ENCODE measurements around the gene FOXP1.

The FOXP1 gene

DNA sequence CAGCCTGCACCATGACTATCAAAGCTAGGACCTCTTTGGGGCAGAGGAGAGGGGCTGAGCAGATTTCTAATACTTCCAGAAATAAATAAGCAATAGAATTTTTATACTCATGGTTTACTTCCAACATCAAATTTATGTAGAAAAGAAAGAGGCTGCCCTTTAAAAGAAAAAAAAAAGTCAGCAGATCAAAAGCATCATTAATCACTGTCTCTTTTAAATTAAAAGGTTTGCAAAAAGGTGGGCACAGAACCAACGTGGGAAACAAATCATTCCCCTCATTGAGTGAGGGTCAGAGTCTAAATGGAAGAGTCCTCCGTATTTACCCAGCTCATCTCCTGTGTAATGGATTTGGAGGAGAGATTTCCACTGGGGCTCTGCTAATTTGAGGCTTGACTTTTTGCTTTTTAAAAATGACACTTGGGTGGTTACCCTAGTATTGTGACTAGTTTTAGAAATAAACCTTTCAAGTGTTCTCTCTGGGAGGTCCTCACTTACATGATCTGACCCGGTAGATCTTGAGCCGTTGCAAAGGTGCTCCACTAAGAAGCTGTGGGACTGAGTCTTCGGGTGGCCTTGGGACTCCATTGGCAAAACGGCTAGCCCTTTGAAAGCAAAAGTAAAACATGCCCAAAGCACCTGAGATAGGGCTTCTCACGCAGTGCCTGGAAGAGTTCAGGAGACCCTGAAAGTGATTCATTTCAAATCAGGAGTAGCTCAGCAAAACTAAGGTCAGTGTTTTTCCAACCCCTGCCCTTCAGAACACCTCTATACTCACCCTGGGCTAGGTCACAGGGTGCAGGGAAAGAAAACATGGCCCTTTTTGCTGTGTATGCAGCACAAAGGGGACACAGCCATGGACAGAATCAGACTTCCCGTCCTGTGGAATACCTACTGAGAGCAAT, 320.9 kb downstream of the FOXP1 start:
- DNase-seq (ENCODE audit: low read depth), result no peak
- Histone ChIP-seq H3K4me3 (ENCODE audit: low read length) (no peak overlapping the region), H3K4me1 (ENCODE audit: control insufficient read depth, insufficient read depth, low read length) (no peaks in the 10 kb centered on the region), H3K9me3 (ENCODE audit: control insufficient read depth, low read length) (no peaks in the 10 kb centered on the region), H3K27me3 (replicated peaks; ENCODE audit: control insufficient read depth, insufficient read depth, low read length) (no peaks in the 10 kb centered on the region), H3K36me3 (ENCODE audit: control insufficient read depth, insufficient read depth, low read length, severe bottlenecking) (no peaks in the 10 kb centered on the region), H3K9ac (ENCODE audit: low read length) (no peak overlapping the region)

DNA sequence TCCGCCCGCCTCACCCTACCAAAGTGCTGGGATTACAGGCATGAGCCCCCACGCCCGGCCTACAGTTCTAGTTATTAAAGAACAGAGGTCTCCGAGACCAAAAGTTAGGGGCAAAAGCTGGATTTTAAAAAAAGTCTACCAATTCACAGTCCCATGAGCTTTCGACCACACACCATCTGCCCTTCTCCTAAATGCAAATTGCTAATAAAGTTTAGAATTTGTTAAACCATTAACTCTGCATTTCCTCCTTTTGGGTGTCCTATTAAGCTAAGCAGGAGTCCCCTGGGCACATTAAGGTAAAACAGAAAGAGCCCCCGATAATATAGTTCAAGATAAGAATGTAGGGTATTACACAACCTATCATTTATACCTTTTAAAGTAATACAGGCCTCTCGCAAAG, 322.7 kb downstream of the FOXP1 start:
- no peaks in the 10 kb centered on the region for H3K27me3 ChIP-seq (replicated peaks; ENCODE audit: control insufficient read depth, insufficient read depth, low read length)
- no peak overlapping the region for H3K9ac ChIP-seq (ENCODE audit: low read length)
- no peak for DNase-seq (ENCODE audit: low read depth)
- no peaks in the 10 kb centered on the region for H3K9me3 ChIP-seq (ENCODE audit: control insufficient read depth, low read length)
- no peaks in the 10 kb centered on the region for H3K4me1 ChIP-seq (ENCODE audit: control insufficient read depth, insufficient read depth, low read length)
- H3K36me3 ChIP-seq (ENCODE audit: control insufficient read depth, insufficient read depth, low read length, severe bottlenecking), result no peaks in the 10 kb centered on the region
- no peak overlapping the region for H3K4me3 ChIP-seq (ENCODE audit: low read length)

DNA sequence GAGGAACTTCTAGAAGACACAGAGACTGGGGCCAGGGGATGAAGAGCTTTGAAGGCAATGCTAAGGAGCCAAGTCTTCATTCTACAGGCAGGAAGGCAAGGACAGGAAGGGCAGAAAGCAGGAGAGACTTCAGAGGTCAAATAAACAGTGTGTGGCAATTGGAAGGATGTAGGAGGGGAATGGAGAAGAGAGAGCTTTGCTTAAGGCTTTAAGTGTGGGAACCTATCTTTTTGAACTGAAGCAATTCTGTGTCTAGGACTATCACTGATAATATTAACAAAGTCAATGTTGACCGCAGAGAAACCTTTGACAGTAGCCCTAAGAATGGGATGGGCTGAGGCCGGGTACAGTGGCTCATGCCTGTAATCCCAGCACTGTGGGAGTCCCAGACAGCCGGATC, 325.0 kb downstream of the FOXP1 start:
- DNase-seq (ENCODE audit: low read depth), result peak; percentile 33
- H3K27me3 ChIP-seq (replicated peaks; ENCODE audit: control insufficient read depth, insufficient read depth, low read length), result no peaks in the 10 kb centered on the region
- no peaks in the 10 kb centered on the region for H3K9me3 ChIP-seq (ENCODE audit: control insufficient read depth, low read length)
- H3K36me3 ChIP-seq (ENCODE audit: control insufficient read depth, insufficient read depth, low read length, severe bottlenecking), result no peaks in the 10 kb centered on the region
- peaks cover 14% of the 10 kb centered on the region for H3K4me1 ChIP-seq (ENCODE audit: control insufficient read depth, insufficient read depth, low read length)
- H3K9ac ChIP-seq (ENCODE audit: low read length), result no peak overlapping the region
- no peak overlapping the region for H3K4me3 ChIP-seq (ENCODE audit: low read length)

DNA sequence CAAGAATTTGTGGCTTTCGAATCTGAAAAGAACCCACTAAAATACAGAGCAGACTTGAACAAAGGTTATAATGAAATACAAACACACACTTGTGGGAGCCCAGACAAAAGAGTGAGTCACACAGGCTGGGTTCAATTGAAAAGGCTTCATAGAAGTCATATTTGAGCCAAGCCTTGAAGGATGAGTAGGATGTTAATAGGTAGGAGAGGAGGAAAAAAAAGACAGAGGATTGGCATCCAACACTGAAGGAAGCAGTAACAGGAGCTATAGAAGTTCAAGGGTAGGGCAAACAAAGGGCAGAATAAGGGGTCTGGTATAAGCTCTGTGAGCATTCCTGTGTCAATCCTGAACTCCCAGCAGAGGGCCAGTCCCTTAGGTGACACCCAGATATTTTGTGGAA, 325.4 kb downstream of the FOXP1 start:
- H3K27me3 ChIP-seq (replicated peaks; ENCODE audit: control insufficient read depth, insufficient read depth, low read length), result no peaks in the 10 kb centered on the region
- no peak overlapping the region for H3K4me3 ChIP-seq (ENCODE audit: low read length)
- peak; percentile 76 for DNase-seq (ENCODE audit: low read depth)
- H3K4me1 ChIP-seq (ENCODE audit: control insufficient read depth, insufficient read depth, low read length), result peaks cover 14% of the 10 kb centered on the region
- H3K36me3 ChIP-seq (ENCODE audit: control insufficient read depth, insufficient read depth, low read length, severe bottlenecking), result no peaks in the 10 kb centered on the region
- H3K9ac ChIP-seq (ENCODE audit: low read length), result no peak overlapping the region
- no peaks in the 10 kb centered on the region for H3K9me3 ChIP-seq (ENCODE audit: control insufficient read depth, low read length)

DNA sequence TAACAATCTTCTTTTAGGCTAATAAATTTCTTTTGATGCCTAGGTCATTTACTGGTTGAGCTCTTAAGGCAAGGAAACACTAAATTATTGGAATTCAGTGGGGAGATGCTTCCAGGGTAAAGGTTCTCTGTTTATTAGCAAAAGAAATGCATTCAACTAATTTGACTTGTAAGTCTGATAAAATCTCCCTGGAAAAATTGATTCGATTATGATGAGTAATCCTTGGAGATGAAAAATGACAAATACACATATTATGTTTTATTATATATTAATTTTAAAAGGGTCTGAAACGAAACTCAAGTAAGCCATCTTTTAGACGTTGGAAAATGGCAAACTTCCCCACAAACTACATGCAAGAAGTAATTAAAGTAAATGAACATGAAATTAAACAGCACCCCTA, 328.0 kb downstream of the FOXP1 start:
- no peak overlapping the region for H3K9ac ChIP-seq (ENCODE audit: low read length)
- no peak overlapping the region for H3K4me3 ChIP-seq (ENCODE audit: low read length)
- no peaks in the 10 kb centered on the region for H3K27me3 ChIP-seq (replicated peaks; ENCODE audit: control insufficient read depth, insufficient read depth, low read length)
- H3K36me3 ChIP-seq (ENCODE audit: control insufficient read depth, insufficient read depth, low read length, severe bottlenecking), result no peaks in the 10 kb centered on the region
- H3K9me3 ChIP-seq (ENCODE audit: control insufficient read depth, low read length), result no peaks in the 10 kb centered on the region
- no peak for DNase-seq (ENCODE audit: low read depth)
- peaks cover 14% of the 10 kb centered on the region for H3K4me1 ChIP-seq (ENCODE audit: control insufficient read depth, insufficient read depth, low read length)

DNA sequence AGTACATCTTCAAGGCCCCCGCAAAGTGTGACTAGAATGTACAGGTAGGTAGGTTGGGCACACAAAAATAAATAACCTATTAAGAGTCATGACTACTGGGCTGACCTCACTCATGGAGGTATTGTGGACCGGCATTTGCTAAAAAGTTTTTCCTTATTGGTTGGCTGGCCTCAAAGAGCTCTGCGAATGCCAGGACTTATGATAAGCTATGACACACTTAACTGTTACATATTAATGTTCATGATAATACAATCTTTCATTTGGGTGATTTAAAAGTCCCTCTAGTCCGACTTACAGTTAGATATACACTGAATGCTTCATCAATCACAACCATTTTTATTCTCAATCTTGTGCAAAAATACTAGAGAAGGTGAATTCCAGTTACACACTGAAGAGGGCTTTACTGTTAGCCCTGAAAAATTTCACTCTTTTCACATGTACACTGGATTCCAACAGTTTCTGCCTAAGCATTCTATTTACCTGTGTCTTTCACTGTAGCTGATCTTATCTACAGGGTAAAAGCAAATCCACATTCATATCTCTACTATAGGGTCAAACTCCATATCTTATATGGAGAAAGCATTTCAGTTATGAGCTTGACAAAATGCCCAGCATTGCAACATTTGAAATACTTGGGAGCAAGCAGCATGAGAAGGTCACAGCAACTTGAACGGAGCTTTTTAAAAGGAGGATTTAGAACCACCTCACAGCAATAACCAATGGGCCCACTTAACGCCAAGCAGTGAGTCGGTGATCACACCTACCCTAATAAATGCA, 329.1 kb downstream of the FOXP1 start:
- H3K9me3 ChIP-seq (ENCODE audit: control insufficient read depth, low read length), result no peaks in the 10 kb centered on the region
- H3K9ac ChIP-seq (ENCODE audit: low read length), result peak overlapping the region; percentile 40
- DNase-seq (ENCODE audit: low read depth), result peak; percentile 81
- peaks cover 14% of the 10 kb centered on the region for H3K4me1 ChIP-seq (ENCODE audit: control insufficient read depth, insufficient read depth, low read length)
- H3K4me3 ChIP-seq (ENCODE audit: low read length), result peak overlapping the region; percentile 55
- H3K36me3 ChIP-seq (ENCODE audit: control insufficient read depth, insufficient read depth, low read length, severe bottlenecking), result no peaks in the 10 kb centered on the region
- no peaks in the 10 kb centered on the region for H3K27me3 ChIP-seq (replicated peaks; ENCODE audit: control insufficient read depth, insufficient read depth, low read length)

DNA sequence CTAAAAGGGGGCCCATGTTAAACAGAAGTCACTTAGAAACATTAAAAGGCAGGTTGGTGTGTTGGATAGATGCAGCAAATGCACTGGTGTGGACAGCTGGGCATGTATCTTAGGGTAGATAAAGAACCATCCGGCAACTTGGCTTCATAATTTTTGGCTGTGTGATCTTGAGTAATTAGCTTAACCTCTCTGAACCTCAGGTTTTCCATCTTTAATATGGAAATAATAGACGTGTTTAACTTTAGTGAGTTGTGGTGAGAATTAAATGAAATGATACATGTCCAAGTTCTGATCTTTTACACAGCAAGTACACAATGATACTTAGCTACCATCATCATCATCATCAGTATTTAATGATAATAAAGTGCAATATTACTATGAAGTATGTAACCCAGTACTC, 330.4 kb downstream of the FOXP1 start:
- H3K4me1 ChIP-seq (ENCODE audit: control insufficient read depth, insufficient read depth, low read length), result peaks cover 14% of the 10 kb centered on the region
- no peak overlapping the region for H3K4me3 ChIP-seq (ENCODE audit: low read length)
- no peaks in the 10 kb centered on the region for H3K27me3 ChIP-seq (replicated peaks; ENCODE audit: control insufficient read depth, insufficient read depth, low read length)
- H3K36me3 ChIP-seq (ENCODE audit: control insufficient read depth, insufficient read depth, low read length, severe bottlenecking), result no peaks in the 10 kb centered on the region
- no peak for DNase-seq (ENCODE audit: low read depth)
- H3K9ac ChIP-seq (ENCODE audit: low read length), result no peak overlapping the region
- no peaks in the 10 kb centered on the region for H3K9me3 ChIP-seq (ENCODE audit: control insufficient read depth, low read length)

DNA sequence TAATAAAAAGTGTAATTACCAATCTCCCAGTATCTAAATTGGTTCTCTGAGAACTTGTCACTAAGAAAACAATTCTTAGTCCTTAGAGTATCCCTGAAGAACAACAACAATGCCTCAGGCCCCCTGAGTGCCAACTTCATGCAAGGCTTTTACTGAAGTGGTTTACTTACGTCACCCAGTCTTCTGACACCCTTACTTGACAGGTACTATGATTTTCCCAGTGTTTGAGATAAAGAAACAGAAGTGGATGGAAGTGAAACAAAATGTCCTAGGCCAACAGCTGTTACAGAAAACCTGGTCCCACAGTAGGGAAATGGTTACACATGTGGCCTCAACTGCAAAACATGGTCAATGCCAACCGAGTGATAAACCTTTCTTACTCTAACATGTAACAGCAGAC, 331.1 kb downstream of the FOXP1 start:
- H3K4me1 ChIP-seq (ENCODE audit: control insufficient read depth, insufficient read depth, low read length), result peaks cover 14% of the 10 kb centered on the region
- no peaks in the 10 kb centered on the region for H3K9me3 ChIP-seq (ENCODE audit: control insufficient read depth, low read length)
- no peak overlapping the region for H3K4me3 ChIP-seq (ENCODE audit: low read length)
- no peaks in the 10 kb centered on the region for H3K27me3 ChIP-seq (replicated peaks; ENCODE audit: control insufficient read depth, insufficient read depth, low read length)
- DNase-seq (ENCODE audit: low read depth), result no peak
- H3K9ac ChIP-seq (ENCODE audit: low read length), result no peak overlapping the region
- no peaks in the 10 kb centered on the region for H3K36me3 ChIP-seq (ENCODE audit: control insufficient read depth, insufficient read depth, low read length, severe bottlenecking)

DNA sequence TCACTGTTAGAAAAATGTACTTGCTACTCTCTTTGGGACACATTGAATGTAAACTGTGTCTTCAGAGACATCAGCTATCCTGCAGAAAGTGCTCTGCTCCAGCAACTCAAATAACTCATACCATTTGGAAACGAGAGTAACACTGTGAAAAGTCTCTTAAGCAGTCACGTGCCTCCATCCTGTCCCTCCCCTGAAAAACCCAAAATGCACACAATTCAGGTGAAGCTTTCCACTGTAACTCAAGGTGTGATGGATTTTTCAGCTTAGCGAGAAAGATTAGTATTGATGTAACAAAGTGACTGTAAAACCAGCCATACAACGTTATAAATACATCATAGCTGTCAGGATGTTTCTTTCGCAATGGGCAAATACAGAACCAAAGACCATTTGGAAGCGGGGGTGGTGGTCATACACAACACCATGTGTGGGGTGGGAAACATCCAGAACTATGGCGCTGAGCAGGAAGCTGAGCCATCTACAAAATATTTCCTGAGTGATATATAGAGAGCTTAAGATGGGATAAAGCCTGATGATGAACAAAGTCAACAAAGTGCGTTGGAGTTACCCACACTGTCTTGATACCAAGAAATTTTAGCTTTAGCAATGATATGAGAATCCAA, 332.3 kb downstream of the FOXP1 start:
- H3K9ac ChIP-seq (ENCODE audit: low read length), result no peak overlapping the region
- no peaks in the 10 kb centered on the region for H3K27me3 ChIP-seq (replicated peaks; ENCODE audit: control insufficient read depth, insufficient read depth, low read length)
- H3K4me3 ChIP-seq (ENCODE audit: low read length), result no peak overlapping the region
- H3K36me3 ChIP-seq (ENCODE audit: control insufficient read depth, insufficient read depth, low read length, severe bottlenecking), result no peaks in the 10 kb centered on the region
- H3K4me1 ChIP-seq (ENCODE audit: control insufficient read depth, insufficient read depth, low read length), result peaks cover 14% of the 10 kb centered on the region
- no peaks in the 10 kb centered on the region for H3K9me3 ChIP-seq (ENCODE audit: control insufficient read depth, low read length)
- DNase-seq (ENCODE audit: low read depth), result peak; percentile 63

DNA sequence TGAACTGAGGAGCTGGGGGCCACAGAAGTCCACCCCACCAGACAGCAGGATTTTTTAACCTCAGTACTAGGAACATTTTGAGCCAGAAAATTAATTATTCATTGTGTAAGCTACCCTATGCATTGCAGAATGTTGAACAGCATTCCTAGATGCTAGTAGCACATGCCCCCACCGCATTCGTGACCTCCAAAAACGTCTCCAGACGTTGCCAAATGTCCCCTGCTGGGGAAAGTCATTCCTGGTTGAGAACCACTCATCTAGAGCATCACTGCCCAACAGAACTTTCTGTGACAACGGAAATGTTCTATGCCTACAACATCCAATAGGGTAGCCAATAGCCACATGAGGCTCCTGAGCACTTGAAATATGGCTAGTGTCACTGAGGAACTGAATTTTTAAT, 333.5 kb downstream of the FOXP1 start:
- Histone ChIP-seq H3K4me3 (ENCODE audit: low read length) (no peak overlapping the region), H3K36me3 (ENCODE audit: control insufficient read depth, insufficient read depth, low read length, severe bottlenecking) (no peaks in the 10 kb centered on the region), H3K4me1 (ENCODE audit: control insufficient read depth, insufficient read depth, low read length) (peaks cover 17% of the 10 kb centered on the region), H3K27me3 (replicated peaks; ENCODE audit: control insufficient read depth, insufficient read depth, low read length) (no peaks in the 10 kb centered on the region), H3K9ac (ENCODE audit: low read length) (no peak overlapping the region), H3K9me3 (ENCODE audit: control insufficient read depth, low read length) (no peaks in the 10 kb centered on the region)
- DNase-seq (ENCODE audit: low read depth), result no peak

DNA sequence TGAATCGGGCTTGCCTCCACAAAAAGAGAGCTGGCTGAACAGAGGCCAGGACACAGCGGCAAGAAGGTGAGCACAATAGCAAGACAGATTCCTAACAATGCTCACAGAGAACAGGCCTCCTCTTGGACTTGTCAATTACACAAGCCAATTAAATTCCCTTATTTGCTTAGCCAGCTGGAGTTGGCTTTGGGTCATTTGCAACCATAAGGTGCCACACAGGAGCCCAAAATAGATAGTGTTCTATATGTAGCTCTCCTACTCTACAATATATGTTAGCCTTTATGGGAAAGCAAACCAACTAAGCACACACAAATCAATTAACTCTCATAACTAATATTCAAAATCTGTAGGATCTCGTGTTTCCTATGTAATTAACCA, 335.6 kb downstream of the FOXP1 start:
- no peak for DNase-seq (ENCODE audit: low read depth)
- H3K36me3 ChIP-seq (ENCODE audit: control insufficient read depth, insufficient read depth, low read length, severe bottlenecking), result no peaks in the 10 kb centered on the region
- no peak overlapping the region for H3K9ac ChIP-seq (ENCODE audit: low read length)
- no peak overlapping the region for H3K4me3 ChIP-seq (ENCODE audit: low read length)
- no peaks in the 10 kb centered on the region for H3K27me3 ChIP-seq (replicated peaks; ENCODE audit: control insufficient read depth, insufficient read depth, low read length)
- H3K4me1 ChIP-seq (ENCODE audit: control insufficient read depth, insufficient read depth, low read length), result peaks cover 24% of the 10 kb centered on the region
- no peaks in the 10 kb centered on the region for H3K9me3 ChIP-seq (ENCODE audit: control insufficient read depth, low read length)
